GM19035 (cell line): ENCODE results near the gene CBFB.
A peak's percentile ranks its signal among the peaks of the same experiment; 100 is the strongest.
"Not testable (repeated sequence)": the region's sequence is repeated elsewhere in the genome, so short reads cannot be mapped to it uniquely, and the experiment has no call there.

Source experiments
- ATAC-seq: cut with Tn5 transposase; IDR thresholded peaks from one replicate; pipeline ENCODE4 v1.9.1; 2021; ENCODE audit not compliant: unreplicated experiment

Gene CBFB

DNA sequence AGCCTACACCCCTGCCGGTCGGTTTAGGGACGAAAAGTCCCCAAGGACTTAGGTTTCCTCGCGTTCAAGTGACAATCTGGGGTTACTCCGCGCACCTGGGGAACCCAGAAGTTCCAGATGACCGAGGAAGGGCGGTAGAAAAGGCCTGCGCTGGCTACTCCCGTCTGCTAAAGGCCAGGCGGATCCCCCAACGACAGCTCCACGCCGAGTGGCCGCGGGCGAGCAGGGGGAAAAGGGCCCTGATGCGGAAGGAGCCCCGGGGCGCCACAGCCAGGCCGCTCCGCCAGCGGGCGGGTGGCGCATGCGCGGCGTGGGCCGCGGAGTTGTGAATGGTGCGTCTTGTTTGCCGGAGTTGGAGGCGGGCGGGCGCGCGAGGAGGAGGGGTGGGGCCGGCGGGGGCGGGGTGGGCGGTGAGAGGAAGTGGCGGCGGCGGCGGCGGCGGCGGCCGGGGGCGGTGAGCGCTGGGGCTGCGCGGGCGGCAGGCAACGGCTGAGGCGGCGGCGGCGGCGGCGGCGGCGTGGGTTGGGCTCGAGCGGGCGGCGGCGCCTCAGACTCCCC lies at the start of gene CBFB:
Gene CBFB, plus strand, starts transcription at position 454 of the 558 bp plus-strand sequence. CDS start 259 bp downstream, outside the sequence.
- peak; percentile 75 for ATAC-seq

DNA sequence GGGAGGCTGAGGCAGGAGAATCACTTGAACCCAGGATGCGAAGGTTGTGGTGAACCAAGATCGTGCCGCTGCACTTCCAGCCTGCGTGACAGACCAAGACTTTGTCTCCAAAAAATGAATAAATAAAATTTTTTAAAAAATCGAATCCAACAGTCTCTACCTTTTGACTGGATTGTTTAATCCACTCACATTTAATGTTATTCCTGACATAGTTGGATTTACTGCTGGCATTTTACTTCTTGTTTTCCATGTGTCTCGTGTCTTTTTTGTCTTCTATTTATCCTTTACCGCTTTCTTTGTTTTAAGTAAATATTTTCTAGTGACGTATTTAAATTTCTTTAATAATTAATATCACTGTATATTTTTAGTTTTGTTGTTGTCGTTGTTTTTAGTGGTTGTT lies 45.9 kb upstream of the CBFB start:
- ATAC-seq, result no peak

DNA sequence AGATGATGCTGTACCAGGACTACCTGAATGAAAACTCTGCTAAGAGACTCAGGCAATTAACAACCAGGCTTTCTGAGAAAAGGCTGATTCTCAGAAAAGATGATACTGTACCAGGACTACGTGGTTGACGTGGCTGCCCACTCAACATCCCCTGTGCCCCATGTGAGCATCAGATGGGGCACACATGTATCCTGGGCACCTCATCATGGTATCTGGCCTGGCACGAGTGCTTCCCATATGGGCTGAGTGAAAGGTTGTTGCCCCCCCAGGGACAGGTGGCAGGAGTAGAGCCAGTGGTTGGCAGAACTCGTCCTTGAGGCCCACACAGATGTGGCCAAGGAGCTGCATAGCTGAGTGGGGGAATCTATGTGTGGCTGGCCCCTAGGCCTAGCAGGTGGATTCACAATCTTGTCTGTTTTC lies 44.0 kb upstream of the CBFB start:
- ATAC-seq, result no peak

DNA sequence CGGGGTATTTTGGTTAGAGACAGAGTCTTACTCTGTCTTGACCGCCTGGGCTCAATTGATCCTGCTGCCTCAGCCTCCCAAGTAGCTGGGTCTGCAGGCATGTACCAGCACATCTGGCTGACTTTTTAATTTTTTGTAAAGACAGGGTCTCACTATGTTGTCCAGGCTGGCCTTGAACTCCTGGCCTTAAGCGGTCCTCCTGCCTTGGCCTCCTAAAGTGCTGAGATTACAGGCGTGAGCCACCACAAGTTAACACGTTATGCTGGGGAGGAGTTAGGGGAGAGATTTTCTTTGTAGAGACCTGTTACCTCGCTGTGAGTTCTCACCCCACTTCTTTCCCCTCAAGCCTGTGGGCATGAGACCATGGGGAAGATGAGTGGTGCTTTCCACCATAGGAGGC lies 42.4 kb upstream of the CBFB start:
- no peak for ATAC-seq

DNA sequence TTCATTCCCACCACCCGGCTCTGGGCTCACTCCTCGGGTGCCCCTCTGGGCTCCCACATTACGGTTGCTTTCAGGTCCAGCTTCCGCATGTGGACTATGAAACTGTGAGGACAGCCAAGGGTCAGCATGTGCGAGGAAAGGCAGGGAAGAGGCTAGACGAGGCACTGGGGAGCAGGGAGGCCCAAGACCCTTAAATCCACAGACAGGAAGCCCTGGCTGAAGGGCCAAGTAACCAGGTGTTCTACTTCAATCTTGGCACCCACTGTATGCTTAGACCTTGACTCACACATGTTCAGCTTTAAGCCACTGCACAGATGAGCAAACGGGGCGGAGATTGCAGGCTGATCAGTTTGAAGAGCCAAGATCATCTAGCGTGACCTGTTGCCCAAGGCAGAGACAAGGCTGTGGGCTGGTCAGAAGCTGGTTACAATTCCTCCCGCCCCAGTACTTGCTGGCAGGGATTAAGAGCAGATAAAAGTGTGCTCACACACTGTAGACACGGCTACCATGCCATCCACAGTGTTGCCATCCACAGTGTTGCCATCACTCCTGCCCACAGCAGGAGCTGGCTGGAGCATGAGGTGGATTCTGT lies 40.7 kb upstream of the CBFB start, which contains the start of gene CES4A:
Gene CES4A, plus strand, starts transcription at position 393 of the 592 bp plus-strand sequence. Its CDS starts 184 bp downstream, at position 577.
- ATAC-seq, result no peak

DNA sequence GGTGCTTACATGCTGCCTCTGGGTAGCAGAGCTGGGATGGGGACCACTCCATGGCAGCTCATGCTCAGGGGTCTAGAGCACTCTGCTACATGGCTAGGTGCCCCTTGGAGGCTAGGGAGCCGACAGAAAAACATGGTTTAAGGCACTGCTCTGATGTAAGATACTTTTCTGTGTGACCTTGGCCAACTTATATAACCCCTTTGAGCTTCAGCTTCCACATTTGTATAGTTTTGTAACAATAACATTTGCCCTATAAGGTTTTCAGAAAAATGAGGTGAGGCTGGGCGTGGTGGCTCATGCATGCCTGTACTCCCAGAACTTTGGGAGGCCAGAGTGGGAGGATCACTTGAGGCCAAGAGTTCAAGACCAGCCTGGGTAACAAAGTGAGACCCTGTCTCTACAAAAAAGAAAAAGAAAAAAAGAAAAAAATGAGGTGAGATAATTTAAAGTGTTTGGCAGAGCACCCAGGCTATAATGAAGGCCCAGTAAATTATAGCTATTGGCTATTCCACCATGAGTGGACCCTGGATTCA lies 37.3 kb upstream of the CBFB start:
- no peak for ATAC-seq

DNA sequence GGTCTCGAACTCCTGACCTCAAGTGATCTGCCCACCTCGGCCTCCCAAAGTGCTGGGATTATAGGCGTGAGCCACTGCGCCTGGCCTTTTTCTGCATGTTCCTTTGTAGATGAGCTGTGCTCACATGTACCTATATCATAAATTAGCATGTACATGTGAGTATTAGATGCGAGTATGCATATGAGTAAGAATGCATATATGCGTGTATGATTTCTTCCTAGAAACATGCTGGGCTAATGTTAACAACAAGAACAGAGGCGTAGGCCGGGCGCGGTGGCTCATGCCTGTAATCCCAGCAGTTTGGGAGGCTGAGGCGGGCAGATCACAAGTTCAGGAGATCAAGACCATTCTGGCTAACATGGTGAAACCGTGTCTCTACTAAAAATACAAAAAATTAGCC lies 35.4 kb upstream of the CBFB start:
- not testable (repeated sequence) for ATAC-seq

DNA sequence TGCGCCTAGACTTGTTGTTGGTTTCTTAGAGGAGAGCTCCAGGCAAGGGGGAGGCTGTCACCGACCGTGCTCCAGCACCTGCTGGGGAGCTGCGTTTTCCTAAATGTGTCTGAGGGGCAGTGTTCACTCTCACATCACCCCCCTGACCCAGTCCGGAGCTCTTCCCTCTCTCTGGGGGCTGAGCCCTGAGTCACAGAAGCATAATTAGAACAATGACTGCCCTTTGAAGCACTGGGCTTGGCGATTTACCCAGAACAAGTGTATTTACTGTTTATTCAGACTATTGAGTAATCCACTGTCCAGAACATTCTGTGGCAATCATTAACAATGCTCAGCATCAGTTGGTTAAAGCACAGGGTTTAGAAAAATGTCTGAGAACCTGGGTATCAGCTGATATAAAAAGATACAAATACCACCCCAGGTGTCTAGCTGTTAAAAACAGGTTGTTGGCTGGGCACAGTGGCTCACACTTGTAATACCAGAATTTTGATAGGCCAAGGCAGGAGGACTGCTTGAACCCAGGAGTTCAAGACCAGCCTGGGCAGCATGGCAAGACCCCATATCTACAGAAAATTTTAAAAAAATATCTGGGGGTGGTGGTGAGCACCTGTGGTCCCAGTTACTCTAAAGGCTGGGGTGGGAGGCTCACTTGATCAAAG lies 32.5 kb upstream of the CBFB start:
- ATAC-seq, result no peak

DNA sequence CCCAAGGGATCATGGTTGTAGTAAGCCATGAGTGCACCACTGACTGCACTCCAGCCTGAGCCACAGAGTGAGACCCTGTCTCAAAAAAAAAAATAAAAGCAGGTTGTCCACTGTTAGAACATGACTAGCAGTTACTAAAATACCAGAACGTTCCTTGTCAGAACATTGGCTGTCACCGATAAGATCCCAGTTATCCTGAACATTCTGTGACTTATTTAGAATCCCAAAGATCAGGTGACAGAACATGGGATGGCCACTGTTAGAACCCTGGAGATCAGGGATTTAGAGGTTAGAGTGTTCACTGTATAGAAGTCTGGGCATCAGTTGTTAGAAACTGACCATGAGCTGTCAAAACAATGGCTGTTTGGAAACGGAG lies 32.0 kb upstream of the CBFB start:
- no peak for ATAC-seq

DNA sequence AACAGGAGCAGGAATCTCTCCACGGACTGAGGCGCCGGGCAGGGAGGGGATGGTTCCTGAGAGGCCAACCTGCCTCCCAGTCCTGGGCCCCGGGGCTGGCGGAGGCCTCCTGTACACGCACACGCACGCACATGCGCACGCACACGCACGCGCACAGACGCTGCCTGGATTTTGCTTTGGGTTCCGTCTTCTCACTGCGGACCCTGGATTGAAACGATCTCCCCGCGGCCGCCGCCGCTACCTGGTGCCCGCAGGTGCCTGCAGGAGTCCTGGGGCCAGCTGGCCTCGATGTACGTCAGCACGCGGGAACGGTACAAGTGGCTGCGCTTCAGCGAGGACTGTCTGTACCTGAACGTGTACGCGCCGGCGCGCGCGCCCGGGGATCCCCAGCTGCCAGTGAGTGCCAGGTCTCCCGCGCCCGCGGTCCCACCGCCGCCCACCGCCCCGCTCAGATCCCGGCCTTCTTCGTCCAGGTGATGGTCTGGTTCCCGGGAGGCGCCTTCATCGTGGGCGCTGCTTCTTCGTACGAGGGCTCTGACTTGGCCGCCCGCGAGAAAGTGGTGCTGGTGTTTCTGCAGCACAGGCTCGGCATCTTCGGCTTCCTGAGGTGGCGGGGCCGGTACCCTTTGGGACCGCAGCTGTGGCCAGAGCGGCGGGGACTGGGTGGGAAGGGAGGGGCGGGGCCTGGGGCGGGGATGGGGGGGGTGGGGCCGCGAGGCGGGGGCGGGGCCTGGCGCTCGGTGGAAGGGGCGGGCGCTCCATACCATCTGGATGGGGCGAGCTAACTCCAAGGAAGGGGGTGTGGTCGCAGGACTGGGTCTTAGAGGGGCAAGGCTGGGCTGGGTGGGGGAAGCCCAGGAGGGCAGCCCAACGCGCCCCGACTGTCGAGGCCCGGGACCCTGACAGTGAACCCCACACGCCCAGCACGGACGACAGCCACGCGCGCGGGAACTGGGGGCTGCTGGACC lies 28.3 kb upstream of the CBFB start:
- ATAC-seq, result no peak

DNA sequence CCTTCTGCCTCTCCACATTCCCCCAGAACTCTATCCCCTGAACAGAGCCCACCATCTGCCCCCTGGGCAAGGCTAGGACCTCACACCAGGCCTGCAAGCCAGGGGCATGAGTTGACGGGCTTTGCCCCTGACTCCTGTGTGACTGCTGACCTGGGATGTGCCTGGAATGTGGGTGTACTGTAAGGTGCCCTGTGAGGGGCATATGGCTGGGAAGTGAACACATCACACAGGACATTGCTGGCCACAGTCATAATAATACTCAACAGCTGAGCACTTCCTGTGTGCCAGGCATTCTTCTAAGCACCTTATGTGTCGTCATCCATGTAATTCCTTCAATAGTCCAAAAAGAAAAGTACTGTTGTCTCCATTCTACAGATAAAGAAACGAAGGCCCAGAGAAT lies 27.2 kb upstream of the CBFB start:
- ATAC-seq, result no peak

DNA sequence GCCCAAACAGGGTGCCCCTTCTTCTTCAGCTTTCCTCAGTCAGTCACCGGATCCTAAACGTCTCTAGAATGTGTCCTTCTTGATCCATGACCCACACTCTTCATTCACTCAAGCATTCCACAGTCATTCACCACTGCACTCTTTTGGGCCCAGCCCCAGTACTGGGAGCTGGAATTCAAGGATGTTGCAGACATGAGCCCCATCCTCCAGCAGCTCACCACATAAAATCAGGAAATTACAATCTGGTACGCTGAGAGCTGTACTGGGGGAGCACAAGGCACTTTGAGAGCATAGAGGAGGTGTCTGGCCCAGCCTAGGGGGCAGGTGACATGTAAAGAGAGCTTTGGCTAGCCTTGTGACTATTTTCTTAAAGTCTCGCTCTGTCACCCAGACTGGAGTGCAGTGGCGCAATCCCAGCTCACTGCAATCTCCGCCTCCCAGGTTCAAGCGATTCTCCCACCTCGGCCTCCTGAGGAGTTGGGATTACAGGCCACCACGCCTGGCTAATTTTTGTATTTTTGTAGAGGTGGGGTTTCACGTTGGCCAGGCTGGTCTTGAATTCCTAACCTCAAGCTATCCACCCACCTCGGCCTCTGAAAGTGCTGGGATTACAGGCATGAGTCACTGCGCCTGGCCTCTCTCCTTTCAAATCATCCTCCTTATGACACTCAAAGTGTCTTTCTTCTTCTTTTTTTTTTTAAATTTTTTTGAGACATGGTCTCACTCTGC lies 21.9 kb upstream of the CBFB start:
- ATAC-seq, result no peak

DNA sequence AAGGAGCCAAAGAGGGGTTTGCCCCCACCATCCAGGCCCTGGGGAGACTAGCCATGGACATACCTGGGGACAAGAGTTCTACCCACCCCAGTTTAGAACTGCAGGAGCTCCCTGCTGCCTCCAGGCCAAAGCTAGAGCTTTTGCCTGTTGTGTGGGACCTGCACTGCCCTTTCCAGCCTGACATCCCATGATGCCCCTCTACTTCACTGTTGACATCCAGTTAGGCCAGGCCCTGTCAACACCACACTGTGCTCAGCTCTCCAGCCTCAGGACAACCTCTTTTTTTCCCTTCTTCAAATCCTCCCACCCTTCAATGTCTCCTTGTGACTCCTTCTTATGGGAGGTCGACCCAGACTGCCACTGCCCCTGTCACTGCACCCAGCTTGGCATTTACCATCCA lies 19.8 kb upstream of the CBFB start:
- no peak for ATAC-seq

DNA sequence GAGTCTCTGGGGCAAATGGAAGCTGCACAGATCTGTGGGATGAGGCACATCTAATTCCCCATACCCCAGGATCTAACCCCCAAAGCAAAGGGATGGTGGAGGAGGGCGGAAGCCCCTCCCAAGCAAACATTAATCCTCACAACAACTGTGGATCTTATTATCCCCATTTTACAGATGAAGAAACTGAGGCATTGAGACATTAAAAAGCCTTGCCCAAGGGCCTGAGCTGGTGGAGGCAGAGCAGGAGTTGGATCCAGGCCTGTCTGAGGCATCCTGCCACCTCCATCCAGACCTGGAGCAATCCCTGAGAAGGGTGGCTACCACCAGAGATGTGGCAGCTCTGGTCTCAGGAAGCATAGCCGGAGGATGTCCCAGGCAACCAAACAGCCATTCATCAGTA lies 17.7 kb upstream of the CBFB start:
- no peak for ATAC-seq

DNA sequence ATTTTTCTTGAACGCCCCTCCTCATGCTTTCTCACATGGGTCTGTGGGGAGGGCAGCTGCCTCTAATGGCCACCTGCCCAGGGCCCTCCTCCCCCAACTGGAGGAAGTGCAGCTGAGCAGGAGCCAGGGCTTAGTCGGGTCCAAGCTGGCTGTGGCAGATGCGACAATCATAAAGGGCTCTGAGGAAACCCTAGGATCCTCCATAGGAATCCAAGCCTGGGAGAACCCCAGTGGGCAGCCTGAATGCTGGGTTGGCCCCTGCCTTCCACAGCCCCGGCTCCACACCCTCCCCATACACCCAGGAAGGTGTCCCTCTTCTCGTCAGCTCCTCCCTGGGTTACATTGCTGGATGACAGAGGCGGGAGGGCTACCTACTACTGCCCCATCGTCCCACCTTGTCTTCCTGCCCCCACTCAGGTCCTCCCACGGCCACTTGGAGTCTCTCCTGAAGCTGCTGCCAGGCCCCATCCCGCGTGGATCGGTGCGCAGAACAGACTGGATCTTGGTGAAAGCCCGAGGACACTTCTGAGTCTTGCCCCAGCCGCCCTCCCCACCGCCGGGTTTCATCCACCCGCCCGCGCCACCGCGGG lies 15.6 kb upstream of the CBFB start:
- no peak for ATAC-seq

DNA sequence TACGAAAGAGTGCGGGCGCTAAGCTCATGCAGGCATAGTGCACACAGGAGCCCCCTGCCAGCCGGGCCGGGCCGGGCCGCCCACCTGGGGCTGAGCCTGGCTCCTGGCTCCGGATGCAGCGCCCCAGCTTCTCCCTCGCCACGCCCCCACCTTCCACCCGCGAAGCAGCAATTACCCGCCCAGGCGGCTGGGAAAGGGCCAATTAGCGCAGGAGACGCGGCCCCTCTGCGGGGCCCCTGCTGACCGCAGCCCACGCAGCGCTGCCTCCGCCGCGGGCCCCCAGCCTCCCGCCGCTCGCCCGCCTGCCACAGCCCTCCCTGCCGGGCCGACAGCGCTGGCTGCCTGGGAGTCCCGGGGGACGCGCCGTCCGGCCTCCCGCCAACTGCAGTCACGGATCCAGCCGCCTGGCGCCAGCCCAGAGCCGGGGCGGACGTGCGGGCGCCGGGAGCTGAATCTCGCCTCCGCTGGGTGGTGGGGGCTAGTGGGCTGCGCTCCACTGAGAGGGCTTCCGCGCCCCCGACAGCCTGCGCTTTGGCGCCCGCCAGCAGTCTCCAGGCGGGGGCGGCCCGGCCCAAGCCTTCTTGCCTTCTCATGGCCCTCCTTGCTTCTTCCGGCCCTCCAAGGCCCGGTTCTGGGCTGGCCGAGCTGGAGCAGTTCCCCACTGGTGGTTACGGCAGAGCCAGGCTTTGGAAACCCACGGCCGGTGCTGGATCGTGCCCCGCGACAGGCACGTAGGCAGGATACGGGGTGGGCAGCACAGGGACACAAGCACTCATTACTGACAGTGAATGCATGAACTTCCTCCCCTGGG lies 14.9 kb upstream of the CBFB start:
- no peak for ATAC-seq

DNA sequence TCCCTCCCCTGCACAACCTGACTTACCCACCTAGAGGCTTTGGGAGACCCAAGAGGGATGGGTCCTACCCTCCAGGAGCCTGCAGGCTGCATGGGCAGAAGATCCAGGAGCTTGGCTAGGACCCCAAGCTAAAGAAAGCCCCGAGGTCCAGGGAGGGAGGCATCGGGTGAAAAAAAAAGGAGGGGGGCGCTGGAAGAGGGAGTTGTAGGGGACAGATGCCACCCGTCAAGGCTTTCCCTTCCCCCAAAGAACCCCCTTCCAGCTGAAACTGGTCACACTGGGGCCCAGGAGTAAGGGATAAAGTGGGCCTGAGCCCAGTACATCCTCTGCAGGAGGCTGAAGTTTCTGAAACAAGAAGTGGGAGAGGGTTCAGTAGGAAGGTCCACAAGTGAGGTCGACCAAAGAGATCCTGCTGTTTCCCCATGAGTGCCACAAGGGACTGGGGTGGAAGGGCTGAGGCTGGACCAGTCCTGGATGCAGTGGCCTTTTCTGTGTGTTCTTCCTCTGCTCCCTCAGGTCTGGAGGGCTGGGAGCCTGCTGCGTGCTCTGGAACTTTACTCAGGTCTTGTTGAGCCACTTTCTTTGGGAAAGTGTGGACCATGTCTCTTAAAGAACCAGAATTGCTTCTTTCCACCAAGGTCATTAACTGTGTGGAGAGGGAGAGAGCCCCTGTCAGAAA lies 14.2 kb upstream of the CBFB start:
- ATAC-seq, result no peak

DNA sequence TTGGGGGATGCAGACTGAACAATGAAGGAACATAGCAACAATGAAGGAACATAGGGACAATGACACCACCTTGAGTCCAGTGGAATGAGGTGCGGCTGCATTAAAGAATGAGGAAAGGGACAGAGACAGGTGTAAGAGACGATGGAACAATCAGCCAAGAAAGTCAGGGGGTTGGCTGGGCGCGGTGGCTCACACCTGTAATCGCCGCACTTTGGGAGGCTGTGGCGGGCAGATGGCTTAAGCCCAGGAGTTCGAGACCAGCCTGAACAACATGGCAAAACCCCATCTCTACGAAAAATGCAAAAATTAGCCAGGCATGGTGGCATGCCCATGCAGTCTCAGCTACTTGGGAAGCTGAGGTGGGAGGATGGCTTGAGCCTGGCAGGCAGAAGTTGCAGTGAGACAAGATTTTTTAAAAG lies 13.6 kb upstream of the CBFB start:
- ATAC-seq, result no peak

DNA sequence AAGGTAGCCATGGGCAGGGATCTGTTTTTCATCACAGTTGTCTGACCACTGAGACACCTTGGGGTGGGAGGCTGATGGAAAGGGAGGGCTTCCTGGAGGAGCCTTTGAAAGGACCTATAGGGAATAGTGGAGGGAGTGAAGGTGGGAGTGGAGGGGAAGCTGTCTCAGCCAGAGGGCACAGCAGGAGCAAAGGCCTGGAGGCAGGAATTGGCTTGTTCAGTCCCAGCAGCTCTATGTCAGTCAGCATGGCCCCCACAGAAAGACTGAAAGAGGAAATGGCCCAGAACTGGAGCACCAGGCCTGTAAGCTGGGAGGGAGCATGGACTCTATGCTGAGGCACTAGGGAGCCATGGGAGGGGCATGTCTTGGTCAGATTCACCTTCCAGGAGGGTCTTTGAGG lies 12.8 kb upstream of the CBFB start:
- no peak for ATAC-seq
